NCI-H2081 (cell line): ENCODE measurements around the gene GINS3.

Experiments
- DNase-seq, 2 experiments: peaks; one replicate each; lab custom pipeline; 2025; lab: John Stamatoyannopoulos, UW

Gene GINS3

GRCh38 chr16:58425756-58426494 is 33.7 kb downstream of the GINS3 start:
- no peak for DNase-seq

DNA sequence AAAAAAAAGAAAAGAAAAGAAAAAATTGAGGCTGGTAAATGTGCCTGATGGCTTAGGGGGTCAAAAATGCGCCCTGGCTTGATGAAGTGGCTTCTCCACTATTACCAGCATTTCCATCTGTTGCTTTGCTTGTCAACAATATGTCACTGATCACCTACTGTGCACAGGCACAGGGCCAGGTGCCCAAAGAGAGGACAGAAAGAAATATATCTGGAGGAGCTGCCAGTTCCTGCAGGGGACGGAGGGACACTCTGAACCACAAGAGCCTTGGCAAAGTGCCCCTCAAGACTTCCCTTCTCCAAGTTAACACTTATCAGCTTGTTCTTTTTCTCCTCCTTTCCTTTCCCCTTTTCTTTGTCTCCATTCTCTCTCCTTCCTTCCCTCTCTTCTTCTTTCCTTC is 34.7 kb downstream of the GINS3 start:
- no peak for DNase-seq

- DNase-seq: no peak
Measured at GRCh38 chr16:58428621-58429542, 36.6 kb downstream of the GINS3 start.

DNA sequence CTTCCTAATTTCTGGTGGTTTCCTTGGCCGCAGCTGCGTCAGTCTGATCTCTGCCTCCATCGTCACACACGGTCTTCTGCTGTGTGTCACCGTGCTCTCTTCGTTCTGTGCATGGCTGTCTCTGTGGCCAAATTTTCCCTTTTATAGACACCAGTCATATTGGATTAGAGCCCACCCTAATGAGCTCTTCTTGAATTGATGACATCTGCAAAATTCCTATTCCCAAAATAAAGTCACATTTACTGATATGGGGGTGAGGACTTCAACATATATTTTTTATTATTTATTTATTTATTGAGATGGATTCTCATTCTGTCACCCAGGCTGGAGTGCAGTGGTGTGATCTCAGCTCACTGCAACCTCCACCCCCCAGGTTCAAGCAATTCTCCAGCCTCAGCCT is 38.4 kb downstream of the GINS3 start:
- DNase-seq: no peak

- DNase-seq: no peak
Measured at GRCh38 chr16:58433569-58433951, 41.3 kb downstream of the GINS3 start.

DNA sequence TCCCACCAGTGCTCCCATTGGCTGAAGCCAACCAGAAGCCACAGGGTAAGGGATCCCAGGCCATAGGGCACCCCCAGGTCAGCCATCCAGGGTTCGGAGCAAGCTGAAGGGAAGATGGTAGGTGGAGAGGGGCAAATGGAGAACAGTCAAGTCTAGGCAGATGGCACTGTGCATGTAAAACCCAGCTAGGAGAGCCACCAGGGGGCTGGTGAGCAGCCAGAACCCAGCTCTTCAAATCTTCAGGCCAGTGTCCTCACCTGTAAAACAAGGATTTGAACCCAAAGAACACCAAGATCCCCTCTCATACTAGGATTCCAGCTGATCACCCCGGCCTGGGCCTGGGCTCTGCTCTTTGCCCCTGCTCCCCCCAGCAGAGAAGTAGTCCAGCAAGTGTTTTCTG is 43.5 kb downstream of the GINS3 start:
- DNase-seq: no peak

- no peak for DNase-seq
Measured at GRCh38 chr16:58440131-58440530, 47.9 kb downstream of the GINS3 start.

- DNase-seq: no peak
Measured at GRCh38 chr16:58442547-58442946, 50.3 kb downstream of the GINS3 start.

- no peak for DNase-seq
Measured at GRCh38 chr16:58443783-58444182, 51.5 kb downstream of the GINS3 start.

- no peak for DNase-seq
Measured at GRCh38 chr16:58444265-58444664, 52.0 kb downstream of the GINS3 start.

- no peak for DNase-seq
Measured at GRCh38 chr16:58448890-58449289, 56.6 kb downstream of the GINS3 start.

DNA sequence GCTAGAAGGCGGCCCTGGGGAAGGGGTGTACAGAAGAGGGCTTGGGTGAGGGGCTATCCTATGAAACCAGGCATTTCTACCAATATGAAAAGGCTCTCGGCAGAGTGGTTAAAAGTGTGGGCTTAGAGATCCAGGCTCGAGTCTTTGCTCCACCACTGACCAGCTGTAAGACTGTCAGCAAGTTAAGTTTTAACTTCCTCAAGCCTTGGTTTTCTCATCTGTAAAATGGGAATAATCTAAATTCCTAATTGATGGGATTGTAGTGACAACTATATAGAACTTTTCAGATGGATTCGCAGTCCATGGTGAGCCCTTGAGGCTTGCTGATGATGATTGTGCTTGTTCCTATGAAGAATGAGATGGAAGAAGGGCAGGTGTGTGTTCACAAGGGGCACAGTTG is 57.0 kb downstream of the GINS3 start:
- no peak for DNase-seq

DNA sequence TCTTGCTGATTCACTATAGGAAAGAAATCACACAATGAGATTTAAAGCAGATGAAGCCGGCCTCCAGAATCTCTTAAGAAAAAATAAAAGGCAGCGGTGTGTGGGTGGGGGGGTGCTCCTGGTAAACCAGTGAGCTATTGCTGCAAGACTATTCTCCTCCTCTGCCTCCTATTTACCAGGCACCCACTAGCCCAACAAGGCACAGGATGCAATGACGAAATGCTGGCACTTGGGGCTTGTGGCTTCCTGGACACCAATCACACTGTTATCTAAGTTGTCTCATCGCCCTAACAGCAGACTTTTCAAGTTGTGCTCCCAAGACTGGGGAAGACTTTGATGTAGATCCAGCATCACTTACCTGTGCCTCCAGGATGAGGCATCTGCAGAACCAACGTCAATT is 57.5 kb downstream of the GINS3 start:
- no peak for DNase-seq

GRCh38 chr16:58450590-58450989 is 58.3 kb downstream of the GINS3 start:
- no peak for DNase-seq

- DNase-seq: no peak
Measured at GRCh38 chr16:58451265-58451689, 59.0 kb downstream of the GINS3 start.

GRCh38 chr16:58451945-58452401 is 59.7 kb downstream of the GINS3 start:
- no peak for DNase-seq

DNA sequence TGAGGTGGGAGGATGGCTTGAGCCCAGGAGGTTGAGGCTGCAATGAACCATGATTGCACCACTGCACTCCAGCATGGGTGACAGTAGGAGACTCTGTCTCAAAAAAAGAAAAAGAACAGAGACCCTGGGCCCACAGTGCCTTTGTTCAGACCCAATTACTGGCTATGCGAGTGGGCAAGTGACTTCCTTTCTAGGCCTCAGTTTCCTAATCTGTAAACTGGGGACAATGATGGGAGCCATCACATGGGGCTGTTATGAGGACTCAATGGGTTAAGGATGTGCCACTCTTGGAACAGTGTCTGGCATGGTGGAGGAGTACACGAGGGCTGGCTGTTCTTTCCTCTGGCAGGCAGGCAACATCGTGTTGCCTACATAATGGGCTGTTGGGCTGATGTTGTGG is 60.4 kb downstream of the GINS3 start:
- no peak for DNase-seq

DNA sequence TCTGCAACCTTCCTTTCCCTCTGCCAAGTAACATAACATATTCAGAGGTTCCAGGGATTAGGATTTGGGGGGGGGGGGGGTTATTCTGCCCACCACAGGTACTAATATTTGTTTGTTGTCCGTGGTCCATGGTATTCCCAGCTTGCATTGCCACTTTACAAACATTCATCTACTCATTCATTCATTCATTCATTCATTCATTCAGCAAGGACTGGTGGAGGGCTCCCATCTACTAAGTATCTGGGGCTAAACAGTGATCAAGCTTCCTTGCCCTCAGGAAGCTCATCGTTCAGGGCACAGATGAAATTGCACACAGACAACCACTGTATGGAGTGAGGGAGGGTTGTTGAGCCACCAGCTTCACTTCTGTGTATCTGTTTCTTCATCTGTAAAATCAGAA is 61.9 kb downstream of the GINS3 start:
- no peak for DNase-seq

DNA sequence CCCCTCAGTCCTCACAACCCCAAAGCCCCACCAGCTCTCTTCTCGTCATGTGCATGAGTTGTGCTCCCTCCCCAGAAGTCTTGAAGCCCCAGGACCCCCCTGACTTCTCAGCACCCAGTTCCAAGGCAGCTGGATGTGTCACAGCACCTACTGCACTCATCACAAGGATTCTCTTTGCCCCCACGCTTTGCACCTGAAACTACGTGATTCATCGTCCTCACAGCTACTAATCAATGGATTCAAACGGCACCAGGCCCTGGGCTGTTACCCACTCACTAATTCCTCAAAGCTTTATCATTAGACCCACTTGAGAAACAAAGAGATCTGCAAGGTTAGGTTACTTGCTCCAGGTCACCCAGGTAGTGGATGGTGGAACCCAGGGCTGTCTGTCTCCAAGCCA is 62.6 kb downstream of the GINS3 start:
- no peak for DNase-seq
